Trophoblast cell (in vitro differentiated cells and primary cell): Measurements from ENCODE around the gene RHEX.
A peak's percentile ranks its signal among the peaks of the same experiment; 100 is the strongest.

Source experiments
- DNase-seq, 2 donors: peaks; one replicate each; pipeline ENCODE4 v3.0.0-alpha.2; 2016
- H2AFZ ChIP-seq: 2 replicates; pipeline ENCODE4 v1.6.1; 2013; ENCODE audit warnings: low read length, moderate library complexity, mild to moderate bottlenecking; ENCODE audit not compliant: insufficient read depth, poor library complexity
- H2AK5ac ChIP-seq: 2 replicates; pipeline ENCODE4 v1.6.1; 2013; ENCODE audit warnings: mild to moderate bottlenecking, low read length
- H2BK120ac ChIP-seq: 2 replicates; pipeline ENCODE4 v1.6.1; 2013; ENCODE audit warnings: low read length, mild to moderate bottlenecking, moderate library complexity; ENCODE audit not compliant: insufficient read depth, poor library complexity
- H2BK12ac ChIP-seq: 2 replicates; pipeline ENCODE4 v1.6.1; 2013; ENCODE audit warnings: mild to moderate bottlenecking, low read length, moderate library complexity
- H2BK5ac ChIP-seq: 2 replicates; pipeline ENCODE4 v1.6.1; 2013; ENCODE audit warnings: low read length, low read depth, moderate library complexity, mild to moderate bottlenecking; ENCODE audit not compliant: poor library complexity
- H3K14ac ChIP-seq: 2 replicates; pipeline ENCODE4 v1.6.1; 2013; ENCODE audit warnings: mild to moderate bottlenecking, low read length
- H3K18ac ChIP-seq: 2 replicates; pipeline ENCODE4 v1.6.1; 2013; ENCODE audit warnings: mild to moderate bottlenecking, low read length
- H3K23ac ChIP-seq: 2 replicates; pipeline ENCODE4 v1.6.1; 2013; ENCODE audit warnings: low read length
- H3K27ac ChIP-seq: 2 replicates; pipeline ENCODE4 v1.5.1; 2013; ENCODE audit warnings: low read depth, mild to moderate bottlenecking, inconsistent platforms, low read length, moderate library complexity
- H3K27me3 ChIP-seq: 2 replicates; pipeline ENCODE4 v1.6.1; 2013; ENCODE audit warnings: inconsistent platforms, mild to moderate bottlenecking, low read length, moderate library complexity; ENCODE audit not compliant: insufficient read depth
- H3K36me3 ChIP-seq, 2 experiments: 1 replicate in 1 of 2; 2 replicates in 1 of 2; pipeline ENCODE4 v1.6.1; 2013; ENCODE audit warnings: low read length in 2 of 2, mild to moderate bottlenecking in 2 of 2, moderate library complexity in 1 of 2; ENCODE audit not compliant: insufficient read depth in 2 of 2, control insufficient read depth in 1 of 2
- H3K4ac ChIP-seq: 2 replicates; pipeline ENCODE4 v1.6.1; 2013; ENCODE audit warnings: low read depth, mild to moderate bottlenecking, low read length, moderate library complexity
- H3K4me1 ChIP-seq, 2 experiments: 1 replicate in 1 of 2; 2 replicates in 1 of 2; pipeline ENCODE4 v1.6.1; 2013; ENCODE audit warnings: low read length in 2 of 2, mild to moderate bottlenecking in 2 of 2, moderate library complexity in 1 of 2; ENCODE audit not compliant: insufficient read depth in 2 of 2, control insufficient read depth in 1 of 2
- H3K4me2 ChIP-seq: 2 replicates; pipeline ENCODE4 v1.6.1; 2013; ENCODE audit warnings: inconsistent platforms, mild to moderate bottlenecking, low read length, moderate library complexity
- H3K4me3 ChIP-seq: 2 replicates; pipeline ENCODE4 v1.5.1; 2013; ENCODE audit warnings: mild to moderate bottlenecking, low read depth, low read length, inconsistent platforms
- H3K79me1 ChIP-seq: one replicate; pipeline ENCODE4 v1.6.1; 2013; ENCODE audit warnings: low read length
- H3K79me2 ChIP-seq: 2 replicates; pipeline ENCODE4 v1.6.1; 2013; ENCODE audit warnings: low read length, mild to moderate bottlenecking; ENCODE audit not compliant: control insufficient read depth, insufficient read depth, poor library complexity
- H3K9ac ChIP-seq: 2 replicates; pipeline ENCODE4 v1.6.1; 2013; ENCODE audit warnings: mild to moderate bottlenecking, low read length
- H3K9me3 ChIP-seq: 2 replicates; pipeline ENCODE4 v1.6.1; 2013; ENCODE audit warnings: low read depth, mild to moderate bottlenecking, control low read depth, inconsistent platforms, low read length; ENCODE audit not compliant: insufficient read depth
- H4K12ac ChIP-seq: 2 replicates; pipeline ENCODE4 v1.6.1; 2013; ENCODE audit warnings: low read depth, mild to moderate bottlenecking, low read length, moderate library complexity
- H4K8ac ChIP-seq: 2 replicates; pipeline ENCODE4 v1.6.1; 2013; ENCODE audit warnings: low read depth, mild to moderate bottlenecking, low read length, moderate library complexity
- H4K91ac ChIP-seq: one replicate; pipeline ENCODE4 v1.6.1; 2013; ENCODE audit warnings: low read depth, mild to moderate bottlenecking, low read length, moderate library complexity
- WGBS: extraction: QIAGEN DNeasy Blood & Tissue Kit; methylation state at CpG from one replicate; pipeline ENCODE4 v1.1.7; 2013; ENCODE audit warnings: missing lambda C conversion rate; ENCODE audit not compliant: insufficient read length, insufficient coverage; ENCODE audit errors: extremely low coverage; 5-methylcytosine and 5-hydroxymethylcytosine counted together

Gene RHEX

GRCh38 chr1:206111271-206111927 lies 58.4 kb downstream of the RHEX start:
- H3K4ac ChIP-seq = no peak overlapping the region
- no CpG with 5 or more reads among the region's 6 CpGs for WGBS

DNA sequence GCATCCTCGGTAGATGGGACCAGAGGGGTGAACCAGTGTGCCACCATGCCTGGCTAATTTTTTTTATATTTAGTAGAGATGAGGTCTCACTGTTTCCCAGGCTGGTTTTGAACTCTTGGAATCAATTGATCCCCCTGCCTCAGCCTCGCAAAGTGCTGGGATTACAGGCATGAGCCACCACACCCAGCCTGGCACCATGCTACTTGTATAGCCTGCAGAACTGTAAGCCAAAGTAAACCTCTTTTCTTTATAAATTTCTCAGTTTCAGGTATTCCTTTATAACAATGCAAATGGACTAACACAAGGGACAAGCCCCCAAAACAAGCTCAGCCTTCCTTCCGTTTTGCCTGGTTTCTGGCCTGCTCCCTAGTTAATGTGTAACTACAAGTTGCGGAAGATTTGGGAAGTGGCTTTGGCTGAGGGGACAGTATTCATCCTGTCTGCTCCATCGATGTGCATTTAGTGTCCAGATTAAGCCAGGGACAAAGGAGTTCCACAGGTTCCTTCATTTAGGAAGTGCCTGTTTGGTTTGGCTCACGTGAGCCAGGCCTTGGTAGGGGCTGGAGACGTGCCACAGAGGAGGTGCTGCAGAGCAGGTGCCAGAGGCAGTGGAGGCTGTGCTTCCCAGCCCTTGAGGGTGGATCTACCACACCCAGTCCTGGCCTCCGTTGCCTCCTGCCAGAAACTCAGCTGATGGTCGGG lies 59.8 kb downstream of the RHEX start:
- Histone ChIP-seq H4K91ac (no peak overlapping the region), H3K36me3 (no peaks in the 10 kb centered on the region), H2AK5ac (no peak overlapping the region), H2BK120ac (no peak overlapping the region), H3K23ac (no peak overlapping the region), H2BK12ac (no peak overlapping the region), H3K4me2 (no peak overlapping the region), H2AFZ (no peak overlapping the region), H3K4me3 (no peak overlapping the region), H3K18ac (no peak overlapping the region), H3K9me3 (peaks cover 3% of the 10 kb centered on the region), H4K8ac (no peak overlapping the region), H3K79me2 (no peaks in the 10 kb centered on the region), H3K79me1 (no peaks in the 10 kb centered on the region), H2BK5ac (no peak overlapping the region), H3K9ac (no peak overlapping the region), H3K4me1 (peaks cover 4 to 8% of the 10 kb centered on the region in 2 experiments), H4K12ac (no peak overlapping the region), H3K27me3 (peaks cover 12% of the 10 kb centered on the region), H3K4ac (no peak overlapping the region), H3K27ac (no peak overlapping the region), H3K14ac (no peak overlapping the region)
- DNase-seq = no peak
- WGBS = no CpG with 5 or more reads among the region's 9 CpGs

More at GRCh38 chr1:206111271-206111927, 58.4 kb downstream of the RHEX start:
- no peak overlapping the region for H2AK5ac ChIP-seq
- no peak overlapping the region for H3K18ac ChIP-seq
- H4K8ac ChIP-seq = no peak overlapping the region
- no peak overlapping the region for H4K12ac ChIP-seq
- H2BK12ac ChIP-seq = no peak overlapping the region
- DNase-seq = peak; percentile 53 to 74
- H4K91ac ChIP-seq = no peak overlapping the region
- no peak overlapping the region for H3K27ac ChIP-seq
- H3K4me2 ChIP-seq = no peak overlapping the region
- no peaks in the 10 kb centered on the region for H3K79me2 ChIP-seq
- no peak overlapping the region for H3K4me3 ChIP-seq
- peaks cover 4% of the 10 kb centered on the region for H3K27me3 ChIP-seq
- H2BK120ac ChIP-seq = no peak overlapping the region
- H3K79me1 ChIP-seq = no peaks in the 10 kb centered on the region
- peaks cover 1% of the 10 kb centered on the region for H3K9me3 ChIP-seq
- no peak overlapping the region for H3K23ac ChIP-seq
- H3K36me3 ChIP-seq = no peaks in the 10 kb centered on the region
- H2BK5ac ChIP-seq = no peak overlapping the region
- peaks cover under 1% of the 10 kb centered on the region in 2 experiments for H3K4me1 ChIP-seq
- H3K9ac ChIP-seq = no peak overlapping the region
- H2AFZ ChIP-seq = no peak overlapping the region
- H3K14ac ChIP-seq = no peak overlapping the region

DNA sequence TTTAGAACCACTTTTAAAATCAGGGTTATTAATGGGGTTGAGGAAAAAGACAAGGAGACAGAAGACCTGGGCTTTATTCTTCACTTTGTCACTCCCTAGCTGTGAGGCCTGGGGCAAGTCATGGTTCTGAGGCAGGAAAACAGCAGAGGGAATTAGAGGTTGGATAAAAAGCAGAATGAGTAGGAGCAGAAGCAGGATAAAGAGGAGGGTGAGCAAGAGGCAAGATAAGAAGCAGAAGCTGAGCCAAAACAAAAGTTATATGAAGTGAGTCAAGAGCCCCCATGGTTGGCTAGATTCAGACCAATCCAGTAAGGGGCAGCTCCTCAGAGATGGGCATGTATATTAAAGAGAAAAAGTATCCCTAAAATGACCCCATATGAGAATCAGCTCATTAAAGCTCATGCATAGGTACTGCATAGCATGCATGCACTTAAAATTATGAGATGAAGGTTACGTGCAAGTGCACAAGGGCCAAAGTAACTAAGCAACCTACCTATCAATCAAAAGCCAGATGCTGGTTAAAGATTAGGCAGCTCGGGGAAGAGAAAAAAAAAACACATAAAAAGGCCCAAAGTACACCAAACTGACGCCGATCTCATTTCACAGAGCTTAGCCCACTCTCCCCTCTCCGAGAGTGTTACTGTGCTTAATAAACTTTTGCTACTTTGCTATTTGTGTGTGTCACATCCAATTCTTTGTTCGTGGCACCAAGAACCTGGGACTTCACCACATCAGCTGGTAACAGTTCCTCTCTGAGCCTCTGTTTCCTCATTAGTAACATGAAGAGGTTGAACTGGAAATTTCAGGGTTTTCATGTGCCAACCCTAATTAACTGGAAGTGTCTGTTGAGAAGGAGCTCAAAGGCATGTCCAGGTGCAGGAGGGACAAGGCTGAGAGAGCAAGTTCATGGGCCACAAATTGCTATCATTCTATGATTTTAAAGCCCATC lies 62.0 kb downstream of the RHEX start:
- peaks cover 3% of the 10 kb centered on the region for H3K9me3 ChIP-seq
- no peak overlapping the region for H3K27ac ChIP-seq
- no peak overlapping the region for H3K18ac ChIP-seq
- no peak overlapping the region for H2BK12ac ChIP-seq
- no CpG with 5 or more reads among the region's 6 CpGs for WGBS
- H3K4me1 ChIP-seq = peaks cover 5 to 9% of the 10 kb centered on the region in 2 experiments
- H3K23ac ChIP-seq = no peak overlapping the region
- H3K36me3 ChIP-seq = no peaks in the 10 kb centered on the region
- H2BK5ac ChIP-seq = no peak overlapping the region
- no peak for DNase-seq
- no peak overlapping the region for H2AK5ac ChIP-seq
- H3K79me1 ChIP-seq = no peaks in the 10 kb centered on the region
- H3K79me2 ChIP-seq = no peaks in the 10 kb centered on the region
- H3K4me3 ChIP-seq = no peak overlapping the region
- H2BK120ac ChIP-seq = no peak overlapping the region
- no peak overlapping the region for H4K91ac ChIP-seq
- no peak overlapping the region for H3K9ac ChIP-seq
- H4K12ac ChIP-seq = no peak overlapping the region
- H3K4ac ChIP-seq = no peak overlapping the region
- H4K8ac ChIP-seq = no peak overlapping the region
- H2AFZ ChIP-seq = no peak overlapping the region
- H3K4me2 ChIP-seq = no peak overlapping the region
- no peak overlapping the region for H3K14ac ChIP-seq
- H3K27me3 ChIP-seq = peaks cover 18% of the 10 kb centered on the region

GRCh38 chr1:206115791-206116190 lies 62.8 kb downstream of the RHEX start:
- Histone ChIP-seq H4K8ac (no peak overlapping the region), H3K14ac (no peak overlapping the region), H2AK5ac (no peak overlapping the region), H3K4me1 (peaks cover 5 to 9% of the 10 kb centered on the region in 2 experiments), H2BK5ac (no peak overlapping the region), H3K4me2 (no peak overlapping the region), H3K36me3 (no peaks in the 10 kb centered on the region), H3K4me3 (no peak overlapping the region), H3K23ac (no peak overlapping the region), H3K79me2 (no peaks in the 10 kb centered on the region), H3K27me3 (peaks cover 18% of the 10 kb centered on the region), H3K4ac (no peak overlapping the region), H3K79me1 (no peaks in the 10 kb centered on the region), H3K9ac (no peak overlapping the region), H2BK12ac (no peak overlapping the region), H4K91ac (no peak overlapping the region), H2BK120ac (no peak overlapping the region), H2AFZ (no peak overlapping the region), H3K9me3 (peaks cover 3% of the 10 kb centered on the region), H3K18ac (no peak overlapping the region), H4K12ac (no peak overlapping the region), H3K27ac (no peak overlapping the region)
- no CpG with 5 or more reads among the region's 8 CpGs for WGBS
- DNase-seq = no peak
